Measurements from ENCODE around the gene VIT. TPM values are rescaled to one million over a fixed set of nuclear protein-coding genes. Genes with fewer than 3 reads are reported as not detected.

Gene VIT
- total RNA-seq, 5 donors from 2014 or later (not counting 1 experiment from before 2014, with no cell fraction given): 0.14 TPM; not detected in 4

DNA sequence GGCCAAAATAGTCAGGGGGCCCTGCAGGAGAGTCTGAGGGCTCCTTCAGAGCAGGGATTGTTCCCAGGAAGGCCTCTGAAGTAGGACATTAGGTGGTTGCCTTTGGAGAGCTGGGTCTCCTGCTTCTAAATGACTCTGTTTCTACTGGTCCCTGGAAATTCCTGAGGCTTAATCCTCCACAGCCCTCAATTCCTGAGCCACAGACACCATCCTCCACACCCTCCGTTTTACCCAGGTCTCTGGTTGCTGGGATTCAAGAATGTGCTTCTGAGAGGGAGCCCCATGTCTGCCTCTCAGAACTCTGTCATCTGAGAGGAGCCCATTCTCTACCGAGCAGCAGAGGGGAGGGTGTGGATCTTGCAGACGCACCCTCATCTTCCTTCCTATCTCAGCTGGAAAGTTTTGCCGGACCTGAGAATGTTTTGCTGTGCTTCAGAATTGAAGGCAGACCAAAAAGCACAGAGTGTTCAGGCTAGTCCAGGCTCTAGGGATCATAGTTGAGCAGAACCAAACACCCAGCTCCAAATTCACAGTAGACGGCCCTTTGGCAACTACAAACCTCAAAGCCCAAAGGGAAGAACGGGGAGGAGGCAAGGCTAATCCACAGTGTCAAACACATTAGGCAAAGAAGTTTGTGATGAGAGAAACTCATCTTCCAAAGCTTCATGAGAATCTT, 8.1 kb downstream of the VIT start:
- Histone ChIP-seq H3K36me3 (ENCODE audit: control insufficient read depth in 2 of 2, extremely low read depth in 1 of 2, insufficient read depth in 1 of 2, low read length in 1 of 2) (no peaks in the 10 kb centered on the region), H3K9me3 (no peaks in the 10 kb centered on the region), H3K4me1 (ENCODE audit: control insufficient read depth in 1 of 2, extremely low read depth in 1 of 2, insufficient read depth in 2 of 2, low read length in 2 of 2) (no peaks in the 10 kb centered on the region), H3K27ac (ENCODE audit: low read length) (no peak overlapping the region), H3K4me3 (ENCODE audit: control insufficient read depth in 1 of 2, extremely low read depth in 1 of 2, low read length in 1 of 2) (no peak overlapping the region), H3K27me3 (replicated peaks in 1 of 2; ENCODE audit: control insufficient read depth in 2 of 2, extremely low read depth in 1 of 2, insufficient read depth in 2 of 2, low read length in 1 of 2) (peaks cover 0 to 7% of the 10 kb centered on the region in 2 experiments)
- CTCF ChIA-PET: interaction anchor here in 1 of 2 donors (0.6 kb wide), 1 partner anchor 8 kb away, joined by 3 read pairs; no protein-coding TSS in a partner anchor
- ATAC-seq (replicated peaks in 1 of 4): no peak
- Mint-ChIP-seq H3K36me3 (no peaks in the 10 kb centered on the region), H3K9me3 (no peaks in the 10 kb centered on the region), H3K4me1 (no peaks in the 10 kb centered on the region), H3K27me3 (peaks cover 4 to 17% of the 10 kb centered on the region in 2 donors), H3K4me3 (no peak overlapping the region), H3K27ac (no peak overlapping the region)
- no peak for DNase-seq
- POLR2A ChIA-PET: no interaction called here
- WGBS (ENCODE audit: insufficient coverage): no CpG with 5 or more reads among the region's 6 CpGs

DNA sequence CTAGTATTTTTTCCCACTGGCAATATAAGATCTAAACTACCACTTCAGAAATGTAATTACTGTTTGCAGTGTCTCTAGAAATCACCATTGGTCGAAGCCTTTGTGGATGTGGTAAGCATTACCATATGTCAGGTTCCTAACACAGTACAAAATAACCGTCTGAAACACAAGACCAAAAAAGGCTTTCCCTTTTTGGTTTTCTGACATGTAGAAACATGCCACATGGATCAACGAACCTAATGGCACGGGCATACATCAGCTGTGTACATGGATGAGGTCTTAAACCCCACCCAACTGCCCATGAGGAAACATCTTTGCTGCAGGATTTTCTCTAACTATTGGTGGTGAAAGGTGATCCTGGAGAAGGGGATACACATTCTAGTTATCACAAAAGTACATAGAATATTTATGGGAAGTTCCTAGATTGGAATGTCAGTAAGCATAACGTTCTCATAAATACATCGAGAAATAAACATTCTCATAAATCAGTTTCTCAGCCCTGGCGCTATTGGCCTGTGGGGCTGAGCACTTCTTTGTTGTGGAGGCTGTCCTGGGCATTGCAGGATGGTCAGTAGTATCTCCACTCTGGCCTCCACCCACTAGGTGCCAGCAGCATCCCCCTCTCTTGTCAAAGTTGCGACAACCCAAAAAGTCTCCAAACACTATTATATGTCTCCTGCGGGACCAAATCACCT, 9.0 kb downstream of the VIT start:
- H3K4me1 ChIP-seq (ENCODE audit: control insufficient read depth in 1 of 2, extremely low read depth in 1 of 2, insufficient read depth in 2 of 2, low read length in 2 of 2): no peaks in the 10 kb centered on the region
- Mint-ChIP-seq H3K27ac (no peak overlapping the region), H3K27me3 (peaks cover 4 to 17% of the 10 kb centered on the region in 2 donors), H3K9me3 (peaks cover 0 to 1% (median 0%) of the 10 kb centered on the region in 3 donors), H3K36me3 (no peaks in the 10 kb centered on the region), H3K4me3 (no peak overlapping the region), H3K4me1 (no peaks in the 10 kb centered on the region)
- H3K9me3 ChIP-seq: no peaks in the 10 kb centered on the region
- WGBS (ENCODE audit: insufficient coverage): no CpG with 5 or more reads among the region's 9 CpGs
- ATAC-seq (replicated peaks in 1 of 4) (no peak), DNase-seq (no peak)
- H3K27me3 ChIP-seq (replicated peaks in 1 of 2; ENCODE audit: control insufficient read depth in 2 of 2, extremely low read depth in 1 of 2, insufficient read depth in 2 of 2, low read length in 1 of 2): peaks cover 0 to 7% of the 10 kb centered on the region in 2 experiments
- H3K4me3 ChIP-seq (ENCODE audit: control insufficient read depth in 1 of 2, extremely low read depth in 1 of 2, low read length in 1 of 2): no peak overlapping the region
- H3K27ac ChIP-seq (ENCODE audit: low read length): no peak overlapping the region
- ChIA-PET CTCF (interaction anchor here in 1 of 2 donors (0.6 kb wide), 1 partner anchor 9 kb away, joined by 3 read pairs; no protein-coding TSS in a partner anchor), POLR2A (no interaction called here)
- H3K36me3 ChIP-seq (ENCODE audit: control insufficient read depth in 2 of 2, extremely low read depth in 1 of 2, insufficient read depth in 1 of 2, low read length in 1 of 2): no peaks in the 10 kb centered on the region

DNA sequence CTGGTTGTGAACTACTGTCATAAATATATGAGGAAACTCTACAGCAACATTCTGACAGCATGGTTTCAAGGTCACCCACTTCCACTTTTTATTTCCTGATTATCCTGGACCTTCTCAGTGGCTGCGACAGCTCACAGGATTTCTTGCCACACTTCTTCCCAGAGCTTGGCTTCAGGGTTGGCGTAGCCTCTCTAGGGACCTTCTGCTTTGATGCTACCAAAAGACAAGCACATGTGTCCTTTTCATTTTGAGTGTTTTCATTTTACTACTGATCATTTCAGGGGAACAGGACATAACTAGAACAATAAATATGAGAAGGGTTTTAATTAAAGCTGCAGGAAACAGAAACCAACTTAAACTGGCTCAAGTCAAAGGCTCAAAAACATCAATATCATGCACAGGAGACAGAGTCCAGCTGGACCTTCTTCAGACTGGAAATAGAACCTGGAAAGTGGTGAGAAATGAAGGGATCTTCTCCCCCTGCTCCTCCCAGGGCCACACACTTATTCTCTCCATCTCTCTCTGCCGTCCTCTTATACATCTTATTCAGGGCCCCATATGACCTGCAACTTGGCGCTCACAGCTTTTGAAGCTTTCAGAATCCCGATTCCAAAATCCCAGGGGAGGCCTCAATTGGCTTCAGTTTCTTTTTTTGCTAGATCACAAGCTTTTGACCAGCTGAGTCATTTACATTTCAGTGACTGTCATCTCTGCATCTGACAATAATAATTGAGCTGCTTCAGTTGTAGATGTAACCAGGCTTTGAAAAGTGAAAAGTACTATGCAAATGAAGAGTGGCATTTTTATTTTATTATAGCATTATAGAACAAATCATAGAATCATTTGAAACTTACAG, 9.7 kb downstream of the VIT start:
- peaks cover 4 to 7% (median 4%) of the 10 kb centered on the region in 3 donors for H3K9me3 Mint-ChIP-seq
- CTCF ChIA-PET: no interaction called here
- WGBS (ENCODE audit: insufficient coverage): 85% methylated on average over 4 of the region's 5 CpGs

DNA sequence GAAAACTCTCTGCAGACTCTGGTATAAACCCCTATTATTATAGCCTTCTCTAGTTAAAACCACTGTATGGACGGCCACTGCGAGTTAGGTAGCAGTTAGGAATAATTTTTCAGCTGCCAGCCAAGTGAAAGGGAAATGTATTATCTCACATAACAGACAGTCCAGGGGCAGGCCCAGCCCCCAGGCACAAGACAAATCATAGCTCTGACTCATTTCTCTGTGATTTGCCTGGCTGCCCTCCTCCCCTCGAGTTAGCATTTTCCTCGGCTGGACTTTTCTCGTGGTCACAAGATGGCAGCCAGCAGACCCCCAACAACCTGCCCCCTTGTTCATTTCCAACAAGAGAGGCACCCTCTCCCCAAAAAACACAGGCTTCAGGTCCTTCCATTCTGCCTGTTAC, 10.5 kb downstream of the VIT start:
- Mint-ChIP-seq H3K27ac (no peak overlapping the region), H3K4me1 (no peaks in the 10 kb centered on the region), H3K9me3 (peaks cover 4 to 8% (median 5%) of the 10 kb centered on the region in 3 donors), H3K36me3 (no peaks in the 10 kb centered on the region), H3K4me3 (no peak overlapping the region), H3K27me3 (peaks cover under 1 to 21% of the 10 kb centered on the region in 2 donors)
- ChIA-PET POLR2A (no interaction called here), CTCF (no interaction called here)
- ATAC-seq (replicated peaks in 1 of 4) (no peak), DNase-seq (no peak)
- Histone ChIP-seq H3K9me3 (no peaks in the 10 kb centered on the region), H3K4me1 (ENCODE audit: control insufficient read depth in 1 of 2, extremely low read depth in 1 of 2, insufficient read depth in 2 of 2, low read length in 2 of 2) (no peaks in the 10 kb centered on the region), H3K36me3 (ENCODE audit: control insufficient read depth in 2 of 2, extremely low read depth in 1 of 2, insufficient read depth in 1 of 2, low read length in 1 of 2) (no peaks in the 10 kb centered on the region), H3K4me3 (ENCODE audit: control insufficient read depth in 1 of 2, extremely low read depth in 1 of 2, low read length in 1 of 2) (no peak overlapping the region), H3K27ac (ENCODE audit: low read length) (no peak overlapping the region), H3K27me3 (replicated peaks in 1 of 2; ENCODE audit: control insufficient read depth in 2 of 2, extremely low read depth in 1 of 2, insufficient read depth in 2 of 2, low read length in 1 of 2) (peaks cover 0 to 7% of the 10 kb centered on the region in 2 experiments)
- WGBS (ENCODE audit: insufficient coverage): 70% methylated on average over 3 of the region's 5 CpGs

More for the DNA sequence above, 9.7 kb downstream of the VIT start:
- peaks cover 4 to 17% of the 10 kb centered on the region in 2 donors for H3K27me3 Mint-ChIP-seq
- no peaks in the 10 kb centered on the region for H3K4me1 Mint-ChIP-seq
- ATAC-seq (replicated peaks in 1 of 4): no peak
- POLR2A ChIA-PET: no interaction called here
- Histone ChIP-seq H3K27ac (ENCODE audit: low read length) (no peak overlapping the region), H3K36me3 (ENCODE audit: control insufficient read depth in 2 of 2, extremely low read depth in 1 of 2, insufficient read depth in 1 of 2, low read length in 1 of 2) (no peaks in the 10 kb centered on the region), H3K4me1 (ENCODE audit: control insufficient read depth in 1 of 2, extremely low read depth in 1 of 2, insufficient read depth in 2 of 2, low read length in 2 of 2) (no peaks in the 10 kb centered on the region), H3K4me3 (ENCODE audit: control insufficient read depth in 1 of 2, extremely low read depth in 1 of 2, low read length in 1 of 2) (no peak overlapping the region), H3K9me3 (no peaks in the 10 kb centered on the region), H3K27me3 (replicated peaks in 1 of 2; ENCODE audit: control insufficient read depth in 2 of 2, extremely low read depth in 1 of 2, insufficient read depth in 2 of 2, low read length in 1 of 2) (peaks cover 0 to 7% of the 10 kb centered on the region in 2 experiments)
- no peak overlapping the region for H3K4me3 Mint-ChIP-seq
- DNase-seq: no peak
- H3K27ac Mint-ChIP-seq: no peak overlapping the region
- no peaks in the 10 kb centered on the region for H3K36me3 Mint-ChIP-seq

DNA sequence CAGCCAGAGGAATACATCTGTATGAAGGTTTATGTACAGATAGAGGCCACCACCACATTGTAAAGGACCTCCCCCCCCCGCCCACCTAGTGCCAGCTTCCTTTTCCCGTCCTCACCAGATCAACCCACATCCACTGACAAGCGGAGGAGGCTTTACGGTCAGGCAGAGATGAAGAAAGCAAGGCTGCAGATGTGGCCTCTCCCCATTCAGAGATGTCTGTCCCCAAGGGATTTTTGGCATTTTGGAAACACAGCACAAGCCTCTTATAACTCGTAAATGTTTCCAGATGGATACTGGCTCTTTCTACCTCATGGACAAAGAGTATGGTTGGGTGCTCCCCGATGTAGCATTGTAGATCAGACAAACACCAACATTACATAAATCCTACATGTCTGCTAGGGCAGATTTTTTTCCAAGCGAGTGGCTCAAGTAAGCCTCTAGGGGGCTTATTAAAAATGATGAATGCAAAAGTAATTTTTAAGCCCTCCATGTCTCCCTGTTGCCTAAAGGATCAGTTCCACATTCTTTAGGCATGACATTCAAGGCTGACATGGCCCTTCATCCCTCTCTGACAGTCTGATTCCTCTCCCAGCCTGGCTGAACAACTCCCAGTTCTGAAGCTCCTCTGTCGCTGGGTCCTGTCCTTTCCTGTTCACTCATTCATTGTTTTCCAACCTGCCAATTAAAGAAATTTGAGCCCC, 11.7 kb downstream of the VIT start:
- Mint-ChIP-seq H3K36me3 (no peaks in the 10 kb centered on the region), H3K4me1 (no peaks in the 10 kb centered on the region), H3K27me3 (peaks cover 5 to 23% of the 10 kb centered on the region in 2 donors), H3K27ac (no peak overlapping the region), H3K4me3 (no peak overlapping the region), H3K9me3 (peaks cover 4 to 8% (median 5%) of the 10 kb centered on the region in 3 donors)
- Histone ChIP-seq H3K27me3 (replicated peaks in 1 of 2; ENCODE audit: control insufficient read depth in 2 of 2, extremely low read depth in 1 of 2, insufficient read depth in 2 of 2, low read length in 1 of 2) (peaks cover 0 to 10% of the 10 kb centered on the region in 2 experiments), H3K4me3 (ENCODE audit: control insufficient read depth in 1 of 2, extremely low read depth in 1 of 2, low read length in 1 of 2) (no peak overlapping the region), H3K36me3 (ENCODE audit: control insufficient read depth in 2 of 2, extremely low read depth in 1 of 2, insufficient read depth in 1 of 2, low read length in 1 of 2) (no peaks in the 10 kb centered on the region), H3K27ac (ENCODE audit: low read length) (no peak overlapping the region), H3K9me3 (no peaks in the 10 kb centered on the region), H3K4me1 (ENCODE audit: control insufficient read depth in 1 of 2, extremely low read depth in 1 of 2, insufficient read depth in 2 of 2, low read length in 2 of 2) (no peaks in the 10 kb centered on the region)
- ATAC-seq (replicated peaks in 1 of 4) (no peak), DNase-seq (no peak)
- ChIA-PET CTCF (no interaction called here), POLR2A (no interaction called here)
- 54% methylated on average over 5 of the region's 8 CpGs for WGBS (ENCODE audit: insufficient coverage)
